Gastrocnemius medialis (tissue), 4 donors: ENCODE results near the gene ADPRS.

ENCODE experiments used
- POLR2A ChIP-seq, 2 donors: fragments of 450-650 bp; IDR thresholded peaks; one replicate each; pipeline ENCODE4 v1.6.1; 2017; ENCODE audit warnings: antibody characterized with exemption in 2 of 2, mild to moderate bottlenecking in 2 of 2, moderate library complexity in 2 of 2
- TF ChIP-seq, protein P1 (sequence below), 5 experiments: fragments of 450-650 bp in 3 of 5; fragments of 200-600 bp in 2 of 5; sonication (generic) in 2 of 5; IDR thresholded peaks in 4 of 5; conservative IDR thresholded peaks in 1 of 5; 1 replicate in 4 of 5; 2 replicates in 1 of 5; pipeline ENCODE4 v1.5.1; 2016 to 2019; ENCODE audit warnings: antibody characterized with exemption in 5 of 5, mild to moderate bottlenecking in 3 of 5, moderate library complexity in 3 of 5

DNA sequence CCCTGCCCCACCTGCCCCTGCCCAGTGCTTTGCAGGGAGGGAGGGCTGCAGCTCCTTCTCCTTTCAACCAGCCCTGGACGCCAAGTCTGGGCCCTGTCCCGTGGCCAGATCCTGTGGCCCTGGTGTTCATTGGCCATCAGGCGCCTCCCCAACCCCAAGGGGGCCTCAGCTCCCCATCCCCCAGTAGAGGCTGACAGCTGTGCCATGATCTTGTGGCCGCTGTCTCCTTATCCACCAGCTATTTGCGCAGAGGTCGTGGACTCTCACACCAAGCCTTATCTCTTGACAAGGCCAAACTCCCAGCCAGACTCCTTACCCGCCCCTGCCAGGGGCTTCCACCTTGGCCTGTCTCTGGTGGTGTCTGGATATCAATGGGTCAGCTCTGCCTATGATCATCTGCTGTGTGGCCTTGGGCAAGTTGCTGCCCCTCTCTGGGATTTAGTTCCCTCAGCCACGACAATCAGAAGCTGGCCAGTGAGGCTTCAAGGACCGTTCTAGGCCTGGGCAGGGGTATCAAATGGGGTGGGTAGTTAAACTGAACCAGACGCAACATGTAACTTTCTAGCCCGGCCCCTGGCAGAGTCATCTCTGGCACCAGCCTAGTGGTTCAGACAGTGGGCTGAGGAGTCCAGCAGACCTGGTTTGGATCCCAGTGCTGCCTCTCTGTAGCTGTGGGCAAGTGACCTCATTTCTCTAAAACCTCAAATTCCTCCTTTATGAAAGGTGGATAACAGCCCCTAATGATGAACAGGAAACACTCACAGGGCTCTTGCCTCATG is 39.6 kb downstream of the ADPRS start:
- TF ChIP-seq, protein P1, sequence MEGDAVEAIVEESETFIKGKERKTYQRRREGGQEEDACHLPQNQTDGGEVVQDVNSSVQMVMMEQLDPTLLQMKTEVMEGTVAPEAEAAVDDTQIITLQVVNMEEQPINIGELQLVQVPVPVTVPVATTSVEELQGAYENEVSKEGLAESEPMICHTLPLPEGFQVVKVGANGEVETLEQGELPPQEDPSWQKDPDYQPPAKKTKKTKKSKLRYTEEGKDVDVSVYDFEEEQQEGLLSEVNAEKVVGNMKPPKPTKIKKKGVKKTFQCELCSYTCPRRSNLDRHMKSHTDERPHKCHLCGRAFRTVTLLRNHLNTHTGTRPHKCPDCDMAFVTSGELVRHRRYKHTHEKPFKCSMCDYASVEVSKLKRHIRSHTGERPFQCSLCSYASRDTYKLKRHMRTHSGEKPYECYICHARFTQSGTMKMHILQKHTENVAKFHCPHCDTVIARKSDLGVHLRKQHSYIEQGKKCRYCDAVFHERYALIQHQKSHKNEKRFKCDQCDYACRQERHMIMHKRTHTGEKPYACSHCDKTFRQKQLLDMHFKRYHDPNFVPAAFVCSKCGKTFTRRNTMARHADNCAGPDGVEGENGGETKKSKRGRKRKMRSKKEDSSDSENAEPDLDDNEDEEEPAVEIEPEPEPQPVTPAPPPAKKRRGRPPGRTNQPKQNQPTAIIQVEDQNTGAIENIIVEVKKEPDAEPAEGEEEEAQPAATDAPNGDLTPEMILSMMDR (IDR thresholded peaks at IDR 0.05 in 4 of 5, conservative IDR thresholded peaks at IDR 0.05 in 1 of 5): no peak
- no peak for TF ChIP-seq POLR2A (IDR thresholded peaks at IDR 0.05)
